ENCODE results near the gene NMNAT2. TPM values are rescaled to one million over a fixed set of nuclear protein-coding genes. Genes with fewer than 3 reads are reported as not detected.

NMNAT2 gene
- polyA plus RNA-seq, 3 donors from 2014 or later = not detected

- H3K4me3 Mint-ChIP-seq = no peak overlapping the region
- H3K27me3 Mint-ChIP-seq (ENCODE audit: low read depth in 3 of 3) = peaks cover 0 to 3% (median 2%) of the 10 kb centered on the region in 3 donors
- H3K4me1 Mint-ChIP-seq = no peaks in the 10 kb centered on the region
- peaks cover 0 to 1% (median 0%) of the 10 kb centered on the region in 6 donors for H3K9me3 Mint-ChIP-seq
- DNase-seq = no peak
- no peaks in the 10 kb centered on the region for H3K36me3 Mint-ChIP-seq
- H3K27ac Mint-ChIP-seq = no peak overlapping the region
These were observed 109.5 kb downstream of the NMNAT2 start for GRCh38 chr1:183308719-183309118.

GRCh38 chr1:183306317-183307042, 111.7 kb downstream of the NMNAT2 start:
- peaks cover 0 to 5% (median 2%) of the 10 kb centered on the region in 3 donors for H3K27me3 Mint-ChIP-seq (ENCODE audit: low read depth in 3 of 3)
- no peak overlapping the region for H3K4me3 Mint-ChIP-seq
- H3K36me3 Mint-ChIP-seq = no peaks in the 10 kb centered on the region
- no peak for DNase-seq
- no peaks in the 10 kb centered on the region for H3K4me1 Mint-ChIP-seq
- H3K27ac Mint-ChIP-seq = no peak overlapping the region
- peaks cover 0 to 1% (median 0%) of the 10 kb centered on the region in 6 donors for H3K9me3 Mint-ChIP-seq

GRCh38 chr1:183304440-183305107, 113.6 kb downstream of the NMNAT2 start:
- no peak overlapping the region for H3K27ac Mint-ChIP-seq
- H3K9me3 Mint-ChIP-seq = peaks cover 0 to 1% (median 0%) of the 10 kb centered on the region in 6 donors
- DNase-seq = no peak
- H3K4me3 Mint-ChIP-seq = no peak overlapping the region
- peaks cover under 1 to 5% (median 4%) of the 10 kb centered on the region in 3 donors for H3K27me3 Mint-ChIP-seq (ENCODE audit: low read depth in 3 of 3)
- no peaks in the 10 kb centered on the region for H3K36me3 Mint-ChIP-seq
- no peaks in the 10 kb centered on the region for H3K4me1 Mint-ChIP-seq

- Mint-ChIP-seq H3K27ac (no peak overlapping the region), H3K4me1 (no peaks in the 10 kb centered on the region), H3K27me3 (ENCODE audit: low read depth in 3 of 3) (peaks cover 2 to 5% (median 3%) of the 10 kb centered on the region in 3 donors), H3K36me3 (no peaks in the 10 kb centered on the region), H3K4me3 (no peak overlapping the region), H3K9me3 (peaks cover 0 to 1% (median 0%) of the 10 kb centered on the region in 6 donors)
- DNase-seq = no peak
These were observed 114.3 kb downstream of the NMNAT2 start for GRCh38 chr1:183303901-183304300.

- Mint-ChIP-seq H3K9me3 (peaks cover 0 to 1% (median 0%) of the 10 kb centered on the region in 6 donors), H3K36me3 (no peaks in the 10 kb centered on the region), H3K27ac (no peak overlapping the region), H3K27me3 (ENCODE audit: low read depth in 3 of 3) (peaks cover 2 to 5% (median 3%) of the 10 kb centered on the region in 3 donors), H3K4me1 (no peaks in the 10 kb centered on the region), H3K4me3 (no peak overlapping the region)
- DNase-seq = no peak
These were observed 114.9 kb downstream of the NMNAT2 start for GRCh38 chr1:183303323-183303645.

- H3K9me3 Mint-ChIP-seq = peaks cover 0 to 1% (median 0%) of the 10 kb centered on the region in 6 donors
- no peak overlapping the region for H3K27ac Mint-ChIP-seq
- H3K27me3 Mint-ChIP-seq (ENCODE audit: low read depth in 3 of 3) = peaks cover 2 to 5% (median 3%) of the 10 kb centered on the region in 3 donors
- no peak overlapping the region for H3K4me3 Mint-ChIP-seq
- no peaks in the 10 kb centered on the region for H3K4me1 Mint-ChIP-seq
- no peaks in the 10 kb centered on the region for H3K36me3 Mint-ChIP-seq
- DNase-seq = no peak
These were observed 115.5 kb downstream of the NMNAT2 start for GRCh38 chr1:183302452-183303322.

- no peaks in the 10 kb centered on the region for H3K36me3 Mint-ChIP-seq
- H3K9me3 Mint-ChIP-seq = peaks cover 0 to 1% (median 0%) of the 10 kb centered on the region in 6 donors
- H3K4me3 Mint-ChIP-seq = no peak overlapping the region
- peaks cover 3 to 6% (median 3%) of the 10 kb centered on the region in 3 donors for H3K27me3 Mint-ChIP-seq (ENCODE audit: low read depth in 3 of 3)
- no peak for DNase-seq
- H3K27ac Mint-ChIP-seq = no peak overlapping the region
- no peaks in the 10 kb centered on the region for H3K4me1 Mint-ChIP-seq
These were observed 116.9 kb downstream of the NMNAT2 start for GRCh38 chr1:183301239-183301638.

- peaks cover 3 to 6% (median 5%) of the 10 kb centered on the region in 3 donors for H3K27me3 Mint-ChIP-seq (ENCODE audit: low read depth in 3 of 3)
- DNase-seq = no peak
- no peak overlapping the region for H3K27ac Mint-ChIP-seq
- no peaks in the 10 kb centered on the region for H3K4me1 Mint-ChIP-seq
- H3K9me3 Mint-ChIP-seq = peaks cover 0 to 1% (median 0%) of the 10 kb centered on the region in 6 donors
- H3K4me3 Mint-ChIP-seq = no peak overlapping the region
- no peaks in the 10 kb centered on the region for H3K36me3 Mint-ChIP-seq
These were observed 117.4 kb downstream of the NMNAT2 start for GRCh38 chr1:183300828-183301227.

- Mint-ChIP-seq H3K9me3 (peaks cover 0 to 1% (median 0%) of the 10 kb centered on the region in 6 donors), H3K27me3 (ENCODE audit: low read depth in 3 of 3) (peaks cover 3 to 6% (median 5%) of the 10 kb centered on the region in 3 donors), H3K27ac (no peak overlapping the region), H3K4me3 (no peak overlapping the region), H3K36me3 (no peaks in the 10 kb centered on the region), H3K4me1 (no peaks in the 10 kb centered on the region)
- DNase-seq = no peak
These were observed 117.8 kb downstream of the NMNAT2 start for GRCh38 chr1:183300395-183300794.

- H3K27ac Mint-ChIP-seq = no peak overlapping the region
- H3K4me1 Mint-ChIP-seq = no peaks in the 10 kb centered on the region
- no peak for DNase-seq
- peaks cover 3 to 5% (median 3%) of the 10 kb centered on the region in 3 donors for H3K27me3 Mint-ChIP-seq (ENCODE audit: low read depth in 3 of 3)
- no peak overlapping the region for H3K4me3 Mint-ChIP-seq
- no peaks in the 10 kb centered on the region for H3K36me3 Mint-ChIP-seq
- no peaks in the 10 kb centered on the region for H3K9me3 Mint-ChIP-seq
These were observed 121.4 kb downstream of the NMNAT2 start for GRCh38 chr1:183296782-183297181.

- no peak overlapping the region for H3K27ac Mint-ChIP-seq
- no peak for DNase-seq
- no peaks in the 10 kb centered on the region for H3K4me1 Mint-ChIP-seq
- no peaks in the 10 kb centered on the region for H3K9me3 Mint-ChIP-seq
- H3K4me3 Mint-ChIP-seq = no peak overlapping the region
- H3K36me3 Mint-ChIP-seq = no peaks in the 10 kb centered on the region
- peaks cover 3 to 4% (median 3%) of the 10 kb centered on the region in 3 donors for H3K27me3 Mint-ChIP-seq (ENCODE audit: low read depth in 3 of 3)
These were observed 122.7 kb downstream of the NMNAT2 start for GRCh38 chr1:183295521-183295920.

GRCh38 chr1:183293876-183294275, 124.3 kb downstream of the NMNAT2 start:
- Mint-ChIP-seq H3K9me3 (no peaks in the 10 kb centered on the region), H3K4me1 (no peaks in the 10 kb centered on the region), H3K4me3 (no peak overlapping the region), H3K36me3 (no peaks in the 10 kb centered on the region), H3K27ac (no peak overlapping the region), H3K27me3 (ENCODE audit: low read depth in 3 of 3) (peaks cover 0 to 5% (median 3%) of the 10 kb centered on the region in 3 donors)
- DNase-seq = no peak

GRCh38 chr1:183293241-183293640, 124.9 kb downstream of the NMNAT2 start:
- DNase-seq = no peak
- Mint-ChIP-seq H3K9me3 (no peaks in the 10 kb centered on the region), H3K27ac (no peak overlapping the region), H3K27me3 (ENCODE audit: low read depth in 3 of 3) (peaks cover 0 to 6% (median 3%) of the 10 kb centered on the region in 3 donors), H3K36me3 (no peaks in the 10 kb centered on the region), H3K4me3 (no peak overlapping the region), H3K4me1 (no peaks in the 10 kb centered on the region)

All from immature natural killer cell (primary cell).